Measurements from ENCODE around the gene SLC2A9.

Gene SLC2A9

DNA sequence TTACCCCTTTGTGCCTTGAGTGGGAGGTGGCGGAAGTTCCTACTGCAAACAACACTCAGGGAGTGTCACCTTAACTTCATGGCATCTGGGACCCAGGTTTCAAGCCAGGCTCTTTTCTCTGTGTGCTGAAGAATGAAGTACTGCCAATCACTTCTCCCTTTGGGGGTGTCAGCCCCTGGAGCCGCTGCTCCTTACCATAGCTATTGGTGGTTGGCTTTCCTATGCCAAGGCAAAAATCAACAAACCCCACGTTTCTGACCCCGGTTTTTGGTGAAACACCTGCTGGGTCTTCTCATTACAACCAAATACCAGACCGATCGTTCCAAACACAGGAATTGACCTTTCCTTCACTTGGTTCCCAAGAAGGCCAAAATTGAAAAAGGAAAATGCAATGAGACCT is 19.7 kb upstream of the SLC2A9 start:
- DNase-seq: no peak

DNA sequence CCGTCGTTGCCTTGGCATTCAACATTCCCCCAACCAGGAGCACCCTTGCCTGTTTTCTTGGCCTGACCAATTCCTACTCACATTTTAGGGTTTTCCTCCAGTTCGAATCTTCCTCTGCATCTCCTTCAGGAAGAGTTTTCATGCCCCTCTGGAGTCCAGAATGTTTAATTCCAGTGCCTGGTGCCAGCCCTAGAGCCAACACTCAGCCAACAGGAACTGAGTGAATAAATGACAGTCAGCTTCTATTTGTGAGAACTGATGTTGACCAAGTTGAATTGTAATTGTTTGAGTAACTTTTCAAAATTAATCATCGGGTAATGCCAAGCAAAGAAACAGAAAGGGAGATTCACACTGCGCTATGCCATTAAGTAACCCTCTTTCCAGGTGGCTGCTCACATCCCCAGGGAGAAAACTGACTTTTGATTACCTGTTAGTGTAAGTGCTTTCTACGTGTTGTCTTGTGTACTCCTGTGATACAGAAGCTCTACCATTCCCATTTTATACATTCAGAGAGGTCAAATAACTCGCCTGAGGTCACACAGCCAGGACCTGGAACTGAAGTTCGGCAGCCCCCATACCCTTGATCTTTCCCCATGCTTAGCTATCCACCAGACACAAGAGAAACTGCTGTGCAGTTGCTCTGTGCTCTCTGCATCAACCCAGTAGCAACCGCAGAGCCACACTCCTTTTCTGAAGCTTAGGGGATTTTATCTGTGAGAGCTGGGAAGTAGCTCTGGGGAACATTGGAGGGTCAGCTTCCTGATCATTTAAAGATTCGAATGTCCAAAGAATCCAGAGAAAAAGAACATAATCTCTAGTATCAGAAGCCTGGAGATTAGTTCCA is 19.0 kb upstream of the SLC2A9 start:
- no peak for DNase-seq

DNA sequence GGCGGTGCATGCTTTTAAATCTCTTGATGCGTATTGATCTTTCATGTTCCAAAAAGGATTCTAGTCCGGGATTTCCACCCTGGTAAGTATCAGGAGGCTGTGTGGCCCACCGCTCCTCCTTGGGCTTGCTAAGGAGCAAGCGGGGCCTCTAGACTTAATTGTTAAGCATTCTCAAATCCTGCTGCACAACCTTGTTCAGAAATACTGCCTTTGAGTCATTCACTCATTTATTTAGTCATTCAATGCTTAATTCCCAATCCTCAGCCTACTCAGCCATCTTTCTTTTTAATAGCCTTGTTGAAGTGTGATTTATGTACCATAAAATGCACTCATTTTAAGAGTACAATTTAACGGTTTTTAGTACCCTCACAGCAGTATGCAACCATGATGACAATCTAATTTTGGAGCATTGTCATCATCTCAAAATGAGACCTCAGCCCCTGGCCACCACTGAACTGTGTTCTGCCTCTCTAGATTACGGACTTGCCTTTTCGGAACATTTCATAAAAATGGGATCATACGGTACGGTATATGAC is 15.6 kb upstream of the SLC2A9 start:
- no peak for DNase-seq

DNA sequence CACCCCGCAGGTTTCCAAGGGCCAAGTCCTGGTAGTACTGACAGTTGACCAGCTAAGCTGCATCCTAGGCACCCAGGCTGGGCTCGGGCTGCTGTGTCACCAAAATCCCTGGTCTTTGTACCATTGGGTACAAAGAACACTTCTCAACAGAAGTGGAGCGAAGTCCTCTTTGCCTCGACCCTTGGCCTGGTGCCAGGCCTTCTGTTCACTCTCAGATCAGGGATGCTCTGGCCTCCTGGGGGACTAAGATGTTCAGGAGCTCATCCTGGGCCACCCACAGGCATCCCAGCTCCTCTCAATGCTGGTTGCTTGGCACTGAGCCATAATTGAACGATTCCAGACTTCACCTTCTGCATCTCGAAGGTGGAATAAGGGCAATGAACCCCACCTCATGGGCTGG is 13.8 kb upstream of the SLC2A9 start:
- no peak for DNase-seq

DNA sequence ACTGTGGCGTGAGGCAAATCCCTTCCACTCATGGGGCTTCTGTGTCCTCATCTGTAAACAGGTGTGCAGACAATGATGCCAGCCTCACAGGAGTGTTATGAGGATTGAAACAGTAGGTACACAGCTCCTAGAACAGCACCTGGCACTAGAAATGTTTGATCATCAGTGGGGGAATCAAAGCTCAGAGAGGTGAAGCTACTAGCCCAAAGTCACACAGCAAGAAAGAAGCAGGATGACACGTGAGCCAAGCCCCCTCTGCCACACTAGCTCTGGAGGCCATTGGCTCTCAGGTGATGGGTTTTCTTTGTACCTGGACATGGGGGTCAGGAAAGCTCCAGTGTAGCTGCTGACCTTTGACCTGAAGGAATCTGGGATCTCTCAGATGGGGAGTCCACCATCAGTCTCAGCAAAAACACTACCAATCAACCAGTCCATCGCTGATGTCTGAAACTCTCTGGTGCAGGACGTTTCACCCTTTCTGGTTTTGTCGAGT is 13.4 kb upstream of the SLC2A9 start:
- DNase-seq: no peak

DNA sequence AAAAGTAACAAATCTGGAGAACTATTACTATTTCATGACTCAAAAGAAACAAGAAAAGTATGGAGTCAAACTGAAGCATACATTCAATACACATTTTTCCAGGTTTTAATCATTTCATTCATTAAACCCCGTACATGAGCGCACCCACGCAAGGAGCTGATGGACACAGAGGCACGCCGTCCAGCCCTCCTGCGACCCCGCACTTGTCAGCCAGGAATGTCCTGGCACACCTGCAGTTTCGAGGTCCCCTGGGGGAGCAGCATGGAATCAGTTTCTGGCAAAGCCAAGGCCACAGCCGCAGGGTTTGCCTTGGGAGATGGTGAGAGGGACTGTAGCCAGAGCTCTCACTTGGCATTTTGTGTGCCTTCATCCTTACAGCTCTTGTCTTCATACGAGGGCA is 12.8 kb upstream of the SLC2A9 start:
- DNase-seq: no peak

DNA sequence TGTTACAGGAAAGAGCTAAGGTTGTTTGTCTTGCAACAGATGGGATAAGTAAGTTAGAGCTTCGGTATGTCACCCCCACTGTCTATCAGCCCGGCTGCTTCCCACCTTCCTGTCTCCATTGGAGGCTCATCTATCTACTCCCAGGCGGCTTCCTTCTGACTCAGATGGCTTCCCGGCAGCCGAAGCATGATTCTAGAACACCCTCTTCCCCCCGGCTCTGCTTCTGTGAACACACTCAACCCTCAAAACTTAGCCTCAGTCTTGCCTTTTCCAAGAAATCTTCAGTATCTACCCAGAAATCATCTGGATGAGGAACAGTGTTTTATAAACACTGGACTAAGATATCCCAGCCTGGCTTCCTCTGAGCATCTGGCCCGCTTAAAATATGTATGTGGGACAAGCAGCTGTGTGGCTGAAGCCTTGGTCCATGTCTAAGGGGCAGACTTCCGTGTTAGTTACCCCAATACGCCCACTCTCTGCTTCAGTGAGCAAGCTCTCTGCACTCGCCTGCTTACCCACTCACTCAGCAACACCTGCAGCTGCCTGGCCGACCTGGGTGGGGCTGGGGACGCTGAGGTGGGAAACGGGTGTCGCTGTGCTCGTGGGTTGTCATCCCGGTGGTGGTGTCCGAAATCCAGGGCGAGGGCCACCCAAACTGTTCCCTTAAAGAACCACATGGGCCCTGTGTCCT is 12.0 kb upstream of the SLC2A9 start:
- DNase-seq: no peak

DNA sequence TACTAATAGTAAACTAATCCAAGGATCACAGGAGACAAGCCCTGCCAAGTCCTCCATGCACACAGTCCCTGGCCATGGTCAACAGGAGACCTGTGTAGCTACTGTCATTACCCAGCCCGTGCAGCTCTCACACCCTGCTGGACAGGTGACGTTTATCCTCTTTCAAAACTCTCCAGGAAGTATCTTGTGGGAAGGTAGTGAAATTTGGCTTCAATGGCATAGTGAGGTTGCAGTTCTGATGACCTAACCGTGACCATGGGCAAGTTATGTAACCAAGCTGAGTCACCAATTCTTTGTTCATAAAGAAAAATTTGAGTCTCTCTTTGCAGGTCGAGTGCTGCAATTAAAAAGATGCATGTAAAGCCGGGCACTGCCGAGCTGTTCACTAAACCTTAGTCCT is 11.3 kb upstream of the SLC2A9 start:
- no peak for DNase-seq

DNA sequence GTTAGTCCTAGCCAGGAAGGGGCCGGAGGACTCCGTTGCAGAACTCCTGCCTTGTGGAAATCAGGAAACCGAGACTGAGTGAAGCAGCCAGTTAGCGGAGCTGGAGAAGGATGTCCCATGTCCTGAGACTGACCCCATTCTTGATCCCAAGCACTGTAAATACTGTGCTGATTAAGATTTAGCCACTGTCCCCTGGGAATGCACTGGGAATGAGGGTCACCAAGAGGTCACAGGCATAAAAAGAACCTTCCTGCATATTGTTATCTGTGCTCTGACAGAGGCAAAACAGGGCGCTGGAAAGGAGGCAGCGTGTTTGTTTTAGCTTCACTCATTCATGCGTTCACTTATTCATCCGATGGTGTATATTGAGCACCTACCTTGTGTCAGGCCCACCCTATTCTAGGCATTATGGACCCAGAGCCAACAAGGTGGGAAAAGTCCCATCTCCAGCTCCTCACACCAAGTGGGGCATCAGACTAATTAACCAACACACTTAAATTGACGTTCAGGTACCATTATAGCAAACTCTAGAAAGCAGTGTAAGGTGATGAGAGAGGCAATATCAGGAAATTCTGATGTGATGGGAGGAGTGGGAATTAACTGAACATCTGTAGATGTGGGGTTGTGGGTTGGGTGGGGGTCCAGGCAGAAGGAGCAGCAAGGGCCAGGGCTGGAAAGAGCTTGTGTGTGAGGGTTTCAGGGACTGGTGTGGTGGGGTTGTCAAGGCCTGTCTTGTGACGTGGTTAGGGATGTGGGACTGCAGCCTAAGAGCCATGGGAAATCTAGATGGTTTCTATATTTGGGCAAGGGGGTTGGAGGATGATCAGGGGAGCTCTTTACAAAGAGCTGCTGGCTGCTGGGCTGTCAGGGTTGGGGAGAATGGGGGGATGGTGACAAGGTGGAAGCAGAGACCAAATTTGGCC is 10.6 kb upstream of the SLC2A9 start:
- DNase-seq: no peak

DNA sequence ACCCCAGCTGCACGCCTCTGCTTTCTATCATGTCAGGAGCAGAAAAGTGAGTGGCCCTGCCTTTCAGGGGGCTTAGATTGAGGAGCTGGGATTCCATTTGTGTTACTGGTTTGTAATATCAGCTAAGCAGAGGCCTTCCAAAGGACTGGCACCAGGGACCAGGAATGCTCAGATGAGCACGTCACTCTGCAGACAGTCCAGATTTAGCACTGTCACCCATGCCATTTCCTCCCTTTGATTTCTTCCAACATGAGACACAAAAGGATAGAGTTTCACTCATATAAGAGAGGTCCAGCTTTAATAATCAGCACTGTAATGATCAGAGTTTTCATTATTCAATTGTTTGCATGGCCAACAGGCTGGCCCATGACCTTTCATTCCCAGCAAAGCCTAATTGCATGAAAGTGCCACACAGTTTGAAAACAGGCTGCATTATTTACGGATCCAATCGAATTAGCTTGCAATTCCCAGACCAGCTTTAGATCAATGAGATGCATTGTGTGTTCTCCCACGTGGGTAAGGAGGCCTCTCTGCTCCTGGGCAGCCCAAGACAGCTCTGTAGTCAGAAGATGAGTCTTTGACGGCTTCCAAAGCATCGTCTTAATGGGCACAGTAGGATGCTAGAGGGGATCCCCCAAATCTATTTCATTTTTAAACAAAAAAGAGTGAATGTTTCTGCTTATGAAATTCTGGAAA is 9.8 kb upstream of the SLC2A9 start:
- no peak for DNase-seq

DNA sequence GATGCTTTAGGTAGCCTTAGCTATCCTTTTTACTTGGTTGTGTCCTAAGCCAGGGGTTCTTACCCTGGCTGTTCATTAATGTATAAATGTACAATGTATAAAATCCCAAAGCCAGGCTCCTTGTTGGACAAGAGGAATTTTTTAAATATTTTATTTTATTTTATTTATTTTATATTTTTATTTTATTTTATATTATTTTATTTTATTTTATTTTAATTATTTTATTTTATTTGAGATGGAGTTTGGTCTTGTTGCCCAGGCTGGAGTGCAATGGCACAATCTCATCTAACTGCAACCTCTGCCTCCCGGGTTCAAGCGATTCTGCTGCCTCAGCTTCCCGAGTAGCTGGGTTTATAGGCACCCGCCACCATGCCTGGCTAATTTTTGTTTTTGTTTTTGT is 8.1 kb upstream of the SLC2A9 start:
- no peak for DNase-seq

DNA sequence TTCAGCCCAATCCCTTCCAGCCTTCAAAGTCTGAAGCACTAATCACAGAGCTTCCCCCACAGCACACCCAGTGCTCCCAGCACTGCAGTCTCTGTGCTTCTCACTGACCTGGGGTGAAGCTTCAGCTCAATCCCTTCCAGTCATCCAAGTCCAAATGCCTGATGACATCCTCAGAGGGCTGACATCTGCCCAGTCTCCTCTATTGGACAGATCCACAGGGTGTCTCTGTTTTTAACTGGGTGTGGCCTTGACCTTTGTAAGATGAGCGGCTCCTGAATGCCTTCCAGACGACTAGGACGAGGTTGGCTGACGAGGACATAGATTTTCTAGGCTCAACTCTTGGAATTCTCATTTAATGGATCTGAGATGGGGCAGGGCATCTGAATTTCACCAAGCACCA is 7.6 kb upstream of the SLC2A9 start:
- no peak for DNase-seq

DNA sequence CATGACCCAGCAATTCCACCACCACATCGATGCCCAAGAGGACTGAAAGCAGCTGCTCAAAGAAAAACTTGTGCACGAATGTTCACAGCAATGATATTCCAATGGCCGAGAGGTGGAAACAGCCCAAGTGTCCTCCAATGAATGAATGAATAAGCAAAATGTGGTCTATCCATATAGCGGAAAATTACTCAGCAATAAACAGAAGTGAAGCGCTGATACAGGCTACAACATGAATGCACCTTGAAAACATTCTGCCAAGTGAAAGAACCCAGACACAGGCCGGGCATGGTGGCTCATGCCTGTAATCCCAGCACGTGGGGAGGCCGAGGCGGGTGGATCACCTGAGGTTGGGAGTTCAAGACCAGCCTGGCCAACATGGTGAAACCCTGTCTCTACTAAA is 5.2 kb upstream of the SLC2A9 start:
- DNase-seq: no peak

DNA sequence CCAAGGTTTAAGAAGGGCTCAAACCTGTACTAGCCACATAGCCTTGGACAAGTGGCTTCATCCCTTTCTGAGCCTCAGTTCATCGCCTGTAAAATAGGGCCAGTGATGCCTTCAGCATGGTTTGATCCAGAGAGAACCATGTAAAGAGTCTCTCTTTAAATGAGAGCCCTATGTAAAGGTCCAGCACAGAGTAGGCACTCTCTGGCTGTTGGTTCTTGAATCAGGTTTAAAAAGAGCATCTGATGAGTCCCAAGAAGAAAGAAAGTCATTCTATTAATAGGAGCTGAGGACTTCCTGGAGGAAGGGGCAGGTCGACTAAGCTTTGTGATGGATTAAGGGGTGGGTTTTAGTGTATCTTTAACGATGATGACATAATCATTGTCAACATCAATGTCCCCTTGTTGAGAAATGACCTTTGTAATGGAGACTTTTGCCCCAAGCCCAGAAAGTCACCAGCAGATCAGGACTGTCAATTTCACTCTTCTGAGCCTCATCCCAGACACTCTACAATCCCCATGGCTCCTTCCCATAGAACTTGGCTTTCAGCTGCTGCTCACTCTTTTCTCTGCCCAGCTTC is 4.0 kb upstream of the SLC2A9 start:
- DNase-seq: no peak

DNA sequence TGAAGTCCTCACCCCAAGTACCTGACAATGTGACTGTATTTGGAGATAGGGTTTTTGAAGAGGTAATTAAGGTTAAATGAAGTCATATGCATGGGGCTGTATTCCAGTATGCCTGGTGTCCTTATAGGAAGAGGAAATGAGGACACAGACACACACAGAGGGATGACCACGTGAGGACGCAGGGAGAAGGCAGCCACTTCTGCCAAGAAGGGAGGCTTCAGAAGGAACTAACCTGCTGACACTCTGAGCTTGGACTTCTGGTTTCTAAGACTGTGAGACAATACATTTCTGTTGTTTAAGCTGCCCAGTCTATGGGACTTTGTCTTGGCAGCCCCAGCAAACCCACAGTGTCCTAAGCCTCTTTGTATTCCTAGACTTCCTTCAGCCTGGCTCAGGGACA is 3.0 kb upstream of the SLC2A9 start:
- no peak for DNase-seq

DNA sequence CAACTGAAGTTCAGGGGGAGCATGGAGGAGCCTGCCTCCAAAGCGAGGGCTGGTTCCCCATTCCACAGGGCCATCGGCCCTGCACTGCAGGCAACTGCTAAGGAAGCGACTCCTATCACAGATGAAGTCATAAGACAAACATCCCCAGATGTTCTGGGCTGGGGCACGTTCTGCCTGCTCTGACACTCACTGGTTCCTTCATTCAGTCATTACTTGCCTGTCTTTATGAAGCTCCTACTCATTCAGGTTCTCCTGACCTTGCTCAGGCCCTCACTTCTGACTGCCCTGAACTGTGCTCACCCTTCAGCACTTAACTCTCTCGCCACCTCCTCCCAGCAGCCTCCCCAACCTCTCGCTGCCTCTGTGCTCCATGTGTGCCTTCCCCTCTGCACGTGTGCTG is 2.5 kb upstream of the SLC2A9 start:
- no peak for DNase-seq

DNA sequence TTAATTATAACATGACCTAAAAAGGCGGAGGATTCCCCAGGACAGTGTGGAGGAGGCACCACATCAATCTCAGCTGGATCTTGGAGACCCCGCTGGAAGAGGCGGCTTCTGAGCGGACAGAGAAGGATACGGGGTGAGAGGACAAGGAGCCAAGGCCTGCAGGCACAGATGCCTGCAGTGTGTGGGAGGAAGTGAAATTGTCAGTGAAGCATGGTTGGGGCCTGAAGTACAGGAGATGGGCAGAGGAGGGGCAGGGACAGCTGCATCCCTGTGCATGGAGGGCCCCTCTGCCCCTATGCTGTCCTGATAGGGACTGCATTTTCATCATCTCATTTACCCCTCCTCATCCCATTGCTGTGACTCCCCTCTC is 1.7 kb upstream of the SLC2A9 start:
- DNase-seq: no peak

DNA sequence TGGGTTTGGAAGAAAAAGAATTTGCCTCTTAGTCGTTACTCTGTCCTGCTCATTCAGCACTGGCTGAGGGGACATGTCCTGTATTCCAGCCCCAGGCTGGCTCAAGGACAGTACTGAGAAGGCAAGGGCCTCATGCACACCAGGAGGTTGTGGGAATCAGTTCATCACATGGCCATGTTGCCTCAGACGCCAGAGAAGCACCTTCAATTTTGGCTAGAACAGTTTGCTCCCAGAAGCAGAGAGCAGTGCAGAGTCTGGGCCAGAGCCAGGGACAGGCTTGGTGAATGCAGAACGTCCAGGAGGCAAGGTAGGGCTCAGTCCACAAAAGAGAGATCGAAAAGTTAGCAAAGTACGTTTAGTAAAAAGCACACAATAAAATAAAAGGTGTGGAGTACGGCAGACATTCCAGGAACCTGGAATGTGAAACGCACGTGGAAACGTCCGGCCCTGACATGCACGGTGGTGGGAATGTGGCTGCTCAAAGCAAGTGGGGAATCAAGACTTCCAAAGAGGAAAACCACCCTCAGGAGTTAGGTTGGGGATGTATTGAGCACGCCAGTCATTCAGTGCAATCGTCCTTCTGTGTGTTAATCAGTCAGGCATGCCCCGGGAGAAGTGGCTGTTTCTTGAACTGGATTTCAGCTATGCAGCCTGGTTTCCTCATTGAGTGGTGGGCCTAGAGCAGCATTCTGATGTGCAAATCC is 1.2 kb upstream of the SLC2A9 start:
- DNase-seq: no peak

DNA sequence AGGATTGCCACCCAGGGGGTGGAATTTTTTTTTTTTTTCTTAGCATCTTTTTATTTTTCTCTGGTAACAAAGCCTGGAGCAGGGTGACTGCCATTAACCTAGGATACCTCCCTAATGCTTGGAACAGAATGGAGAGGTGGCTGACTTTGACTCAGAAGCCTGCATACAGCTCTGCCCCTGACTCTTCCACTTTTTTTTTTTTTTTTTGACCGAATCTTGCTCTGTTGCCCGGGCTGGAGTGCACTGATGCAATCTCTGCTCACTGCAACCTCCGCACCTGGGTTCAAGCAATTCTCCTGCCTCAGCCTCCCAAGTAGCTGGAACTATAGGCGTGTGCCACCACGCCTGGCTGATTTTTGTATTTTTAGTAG is 341 bp upstream of the SLC2A9 start:
- DNase-seq: no peak

DNA sequence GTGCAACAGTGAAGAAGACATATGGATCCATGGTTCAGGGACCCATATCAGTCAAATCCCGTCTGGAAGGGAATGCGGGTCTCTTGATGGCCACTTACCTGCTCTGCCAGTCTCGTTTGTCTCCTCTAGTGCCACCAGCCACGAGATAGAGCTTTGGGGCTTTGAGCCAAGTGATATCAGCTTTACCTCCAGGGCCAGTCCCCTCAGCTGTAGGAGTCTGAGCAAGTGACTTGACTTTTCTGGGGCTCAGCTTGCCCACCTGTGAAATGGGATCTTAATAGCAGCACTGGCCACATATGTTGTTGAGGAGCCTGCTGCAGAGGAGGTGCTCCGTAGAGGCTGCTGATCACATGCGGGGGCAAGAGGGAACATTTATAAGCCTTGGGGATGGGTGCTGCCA is 1.2 kb downstream of the SLC2A9 start:
- DNase-seq: no peak

DNA sequence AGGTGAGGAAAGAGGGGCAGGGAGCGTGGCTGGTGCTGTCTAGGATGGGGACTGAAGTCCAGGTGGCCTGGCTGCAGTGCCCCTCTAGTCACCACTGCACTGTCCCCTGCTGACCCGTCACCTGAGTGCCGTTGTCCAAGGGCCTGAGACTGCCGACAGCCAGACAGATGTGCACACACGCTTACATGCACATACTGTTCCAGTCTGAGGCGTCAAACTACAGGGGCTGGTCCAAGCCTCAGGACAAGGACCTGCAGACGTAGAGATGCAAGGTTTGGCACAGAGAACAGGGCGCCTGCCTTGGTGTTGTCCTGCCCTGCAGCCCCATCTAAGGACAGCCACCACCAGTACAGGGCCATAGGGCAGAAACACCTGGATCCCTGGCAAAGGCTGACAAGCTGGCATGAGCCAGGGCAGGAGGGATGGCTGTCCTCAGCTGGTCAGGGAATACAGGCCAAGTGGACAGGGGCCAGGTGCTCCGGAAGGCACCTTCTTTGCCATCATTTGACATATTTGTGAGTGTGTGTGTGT is 1.7 kb downstream of the SLC2A9 start:
- DNase-seq: no peak
